ENCODE data around the gene GSTA2. TPM values are rescaled to one million over a fixed set of nuclear protein-coding genes. Genes with fewer than 3 reads are reported as not detected.
A peak's percentile ranks its signal among the peaks of the same experiment; 100 is the strongest.
"Not testable (repeated sequence)": the region's sequence is repeated elsewhere in the genome, so short reads cannot be mapped to it uniquely, and the experiment has no call there.

Gene GSTA2
- total RNA-seq, 1 donor from 2014 or later = not detected

DNA sequence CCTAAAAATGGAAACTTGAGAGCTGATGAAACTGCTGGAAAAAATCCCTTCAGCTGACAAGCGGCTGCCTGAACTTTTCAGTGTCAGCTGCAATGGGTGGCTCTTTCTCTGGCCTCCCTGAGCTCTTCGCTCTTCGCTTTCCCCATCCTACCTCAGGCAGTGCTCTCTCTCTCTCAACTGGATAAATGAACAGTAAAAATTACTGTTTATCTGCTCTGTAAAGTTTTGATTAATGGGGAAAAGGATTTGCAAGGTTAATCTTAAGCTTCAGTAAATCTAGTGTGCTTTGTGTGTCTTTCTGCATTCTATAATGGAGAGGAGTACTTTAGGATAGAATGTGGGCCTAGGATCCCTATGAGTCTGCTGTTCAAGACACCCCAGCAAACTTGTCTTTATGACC, 57.3 kb downstream of the GSTA2 start:
- H3K27ac Mint-ChIP-seq = peak overlapping the region; percentile 4
- H3K36me3 Mint-ChIP-seq = no peaks in the 10 kb centered on the region
- TF ChIP-seq, protein P1, sequence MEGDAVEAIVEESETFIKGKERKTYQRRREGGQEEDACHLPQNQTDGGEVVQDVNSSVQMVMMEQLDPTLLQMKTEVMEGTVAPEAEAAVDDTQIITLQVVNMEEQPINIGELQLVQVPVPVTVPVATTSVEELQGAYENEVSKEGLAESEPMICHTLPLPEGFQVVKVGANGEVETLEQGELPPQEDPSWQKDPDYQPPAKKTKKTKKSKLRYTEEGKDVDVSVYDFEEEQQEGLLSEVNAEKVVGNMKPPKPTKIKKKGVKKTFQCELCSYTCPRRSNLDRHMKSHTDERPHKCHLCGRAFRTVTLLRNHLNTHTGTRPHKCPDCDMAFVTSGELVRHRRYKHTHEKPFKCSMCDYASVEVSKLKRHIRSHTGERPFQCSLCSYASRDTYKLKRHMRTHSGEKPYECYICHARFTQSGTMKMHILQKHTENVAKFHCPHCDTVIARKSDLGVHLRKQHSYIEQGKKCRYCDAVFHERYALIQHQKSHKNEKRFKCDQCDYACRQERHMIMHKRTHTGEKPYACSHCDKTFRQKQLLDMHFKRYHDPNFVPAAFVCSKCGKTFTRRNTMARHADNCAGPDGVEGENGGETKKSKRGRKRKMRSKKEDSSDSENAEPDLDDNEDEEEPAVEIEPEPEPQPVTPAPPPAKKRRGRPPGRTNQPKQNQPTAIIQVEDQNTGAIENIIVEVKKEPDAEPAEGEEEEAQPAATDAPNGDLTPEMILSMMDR (IDR thresholded peaks at IDR 0.05; ENCODE audit: unreplicated experiment) = no peak
- H3K4me1 Mint-ChIP-seq = no peaks in the 10 kb centered on the region
- no peak overlapping the region for H3K4me3 Mint-ChIP-seq
- H3K27me3 Mint-ChIP-seq (ENCODE audit: low read depth) = peaks cover 3% of the 10 kb centered on the region
- peaks cover 15% of the 10 kb centered on the region for H3K9me3 Mint-ChIP-seq
- no peak for DNase-seq (ENCODE audit: low spot score in 2 of 2, unreplicated experiment in 2 of 2)

DNA sequence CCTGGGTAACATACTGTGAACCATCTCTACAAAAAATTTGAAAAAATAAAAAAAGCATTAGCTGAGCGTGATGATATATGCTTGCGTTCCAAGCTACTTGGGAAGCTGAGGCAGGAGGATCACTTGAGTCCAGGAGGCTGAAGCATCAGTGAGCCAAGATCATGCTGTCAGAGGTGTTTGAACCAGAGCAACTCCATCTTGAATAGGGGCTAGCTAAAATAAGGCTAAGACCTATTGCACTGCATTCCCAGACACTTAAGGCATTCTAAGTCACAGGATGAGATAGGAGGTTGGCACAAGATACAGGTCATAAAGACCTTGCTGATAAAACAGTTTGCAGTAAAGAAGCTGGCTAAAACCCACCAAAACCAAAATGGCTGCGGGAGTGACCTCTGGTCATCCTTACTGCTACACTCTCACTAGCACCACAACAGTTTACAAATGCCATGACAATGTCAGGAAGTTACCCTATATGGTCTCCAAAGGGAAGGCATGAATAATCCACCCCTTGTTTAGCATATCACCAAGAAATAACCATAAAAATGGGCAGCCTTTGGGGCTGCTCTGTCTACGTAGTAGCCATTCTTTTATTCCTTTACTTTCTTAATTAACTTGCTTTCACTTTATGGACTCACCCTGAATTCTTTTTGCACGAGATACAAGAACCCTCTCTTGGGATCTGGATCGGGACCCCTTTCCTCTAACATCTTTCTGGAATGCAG, 58.3 kb downstream of the GSTA2 start:
- H3K4me3 Mint-ChIP-seq; H3K36me3 Mint-ChIP-seq; H3K4me1 Mint-ChIP-seq; DNase-seq (ENCODE audit: low spot score in 2 of 2, unreplicated experiment in 2 of 2); H3K27ac Mint-ChIP-seq; H3K27me3 Mint-ChIP-seq (ENCODE audit: low read depth): not testable (repeated sequence)
- peaks cover 15% of the 10 kb centered on the region for H3K9me3 Mint-ChIP-seq

DNA sequence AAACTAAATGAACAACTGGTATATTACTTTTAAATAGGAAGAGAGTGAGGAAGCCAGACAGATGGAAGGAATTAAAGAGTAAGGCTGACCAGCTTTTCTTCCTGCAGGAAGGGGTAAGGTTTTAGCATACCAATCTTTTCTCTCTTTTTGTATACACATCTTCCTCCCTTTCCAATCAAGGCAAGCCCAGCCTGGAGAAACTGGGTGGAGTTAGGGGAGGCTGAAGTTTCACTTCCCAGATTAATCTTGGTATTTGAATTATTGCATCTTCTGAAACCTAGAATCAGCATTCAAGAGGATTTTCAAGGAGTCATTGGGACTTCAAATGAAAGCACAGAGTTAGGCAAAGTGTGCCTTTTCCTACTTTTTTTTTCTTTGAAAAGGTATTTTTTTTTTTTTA, 59.2 kb downstream of the GSTA2 start:
- no peaks in the 10 kb centered on the region for H3K4me1 Mint-ChIP-seq
- H3K27ac Mint-ChIP-seq = no peak overlapping the region
- TF ChIP-seq, protein P1 (IDR thresholded peaks at IDR 0.05; ENCODE audit: unreplicated experiment) = no peak
- no peaks in the 10 kb centered on the region for H3K36me3 Mint-ChIP-seq
- peaks cover 4% of the 10 kb centered on the region for H3K27me3 Mint-ChIP-seq (ENCODE audit: low read depth)
- peaks cover 15% of the 10 kb centered on the region for H3K9me3 Mint-ChIP-seq
- H3K4me3 Mint-ChIP-seq = no peak overlapping the region
- DNase-seq (ENCODE audit: low spot score in 2 of 2, unreplicated experiment in 2 of 2) = no peak

Other genes starting within 250 kb of the GSTA2 start
- 21.7 to 22.1 TPM (median 21.8 TPM) in 3 replicates for gene TRAM2, start 186.4 kb downstream of the GSTA2 start, total RNA-seq
- gene TMEM14A, start 92.4 kb downstream of the GSTA2 start, total RNA-seq = 20.5 to 23.3 TPM (median 21.2 TPM) in 3 replicates
- gene GSTA1, start 40.3 kb upstream of the GSTA2 start, total RNA-seq = not detected in 3 replicates
- not detected in 3 replicates for gene GSTA5, start 77.3 kb upstream of the GSTA2 start, total RNA-seq
- gene GSTA3, start 146.2 kb upstream of the GSTA2 start, total RNA-seq = not detected in 3 replicates
- gene GSTA4, start 231.8 kb upstream of the GSTA2 start, total RNA-seq = 66.2 to 69.5 TPM (median 68.8 TPM) in 3 replicates

Data from mesothelial cell of epicardium (in vitro differentiated cells).